HEK293 (cell line): ENCODE results near the gene TMSB4X.

Source experiments
- GLIS2 ChIP-seq: fragments of 450-650 bp; formaldehyde crosslinking; IDR thresholded peaks from 2 replicates; pipeline ENCODE4 v1.5.1; 2016; ENCODE audit warnings: missing biosample characterization, missing genetic modification characterization
- TRIM28 ChIP-seq: IDR thresholded peaks from 2 replicates; pipeline ENCODE4 v1.6.1; 2011; ENCODE audit warnings: low read length, control low read depth, borderline replicate concordance
- YY1 ChIP-seq: fragments of 450-650 bp; formaldehyde crosslinking; IDR thresholded peaks from 2 replicates; pipeline ENCODE4 v1.5.1; 2018; ENCODE audit warnings: missing biosample characterization, missing genetic modification characterization
- ZNF114 ChIP-seq: fragments of 450-650 bp; formaldehyde crosslinking; IDR thresholded peaks from 2 replicates; pipeline ENCODE4 v1.5.0; 2017; ENCODE audit warnings: missing biosample characterization, missing genetic modification characterization
- ZNF121 ChIP-seq: fragments of 450-650 bp; formaldehyde crosslinking; IDR thresholded peaks from 2 replicates; pipeline ENCODE4 v1.5.1; 2016; ENCODE audit warnings: missing biosample characterization, missing genetic modification characterization
- ZNF274 ChIP-seq, 2 experiments: fragments of 200-500 bp in 1 of 2; fragments of 450-650 bp in 1 of 2; sonication (Bioruptor generic) in 1 of 2; formaldehyde crosslinking in 1 of 2; IDR thresholded peaks; 2 replicates each; pipeline versions ENCODE4 v1.5.1 to v1.6.1; 2014 to 2016; ENCODE audit warnings: borderline replicate concordance in 1 of 2, inconsistent platforms in 1 of 2, low read length in 1 of 2, missing biosample characterization in 1 of 2, missing genetic modification characterization in 1 of 2
- ZNF510 ChIP-seq: fragments of 450-650 bp; formaldehyde crosslinking; IDR thresholded peaks from 2 replicates; pipeline ENCODE4 v1.5.1; 2018; ENCODE audit warnings: mild to moderate bottlenecking, missing genetic modification characterization, missing biosample characterization; ENCODE audit not compliant: insufficient replicate concordance
- ZNF660 ChIP-seq: fragments of 450-650 bp; IDR thresholded peaks from 2 replicates; pipeline ENCODE4 v1.5.1; 2018; ENCODE audit warnings: missing biosample characterization, mild to moderate bottlenecking, missing genetic modification characterization
- TF ChIP-seq, protein P1 (sequence below): fragments of 450-650 bp; formaldehyde crosslinking; IDR thresholded peaks from 2 replicates; pipeline ENCODE4 v1.5.1; 2016; ENCODE audit warnings: missing biosample characterization, missing genetic modification characterization
- TF ChIP-seq, protein P2 (sequence below): fragments of 450-650 bp; formaldehyde crosslinking; IDR thresholded peaks from 2 replicates; pipeline ENCODE4 v1.5.1; 2016; ENCODE audit warnings: missing biosample characterization, missing genetic modification characterization
- TF ChIP-seq, protein P3 (sequence below): fragments of 450-650 bp; IDR thresholded peaks from 2 replicates; pipeline ENCODE4 v1.5.1; 2018; ENCODE audit warnings: missing biosample characterization, missing genetic modification characterization

DNA sequence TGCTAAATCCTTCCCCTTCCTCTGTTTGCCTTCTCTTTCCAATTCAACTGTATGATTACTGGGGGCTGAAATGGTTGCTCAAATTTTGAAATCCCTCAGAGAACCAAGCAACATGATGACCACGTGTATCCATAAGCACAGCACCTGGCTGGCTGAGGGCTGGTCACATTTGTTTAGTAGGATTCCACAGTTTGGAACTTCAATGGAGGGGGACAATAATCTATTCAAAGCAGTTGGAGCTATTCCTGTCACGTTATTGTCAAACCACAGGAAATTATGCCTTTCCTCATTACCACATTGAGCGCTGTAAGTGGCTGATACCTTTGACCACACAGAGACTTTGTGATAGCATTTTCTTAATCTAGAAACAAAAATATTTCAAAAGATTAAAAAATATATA lies 7.0 kb downstream of the TMSB4X start:
- TF ChIP-seq, protein P1, sequence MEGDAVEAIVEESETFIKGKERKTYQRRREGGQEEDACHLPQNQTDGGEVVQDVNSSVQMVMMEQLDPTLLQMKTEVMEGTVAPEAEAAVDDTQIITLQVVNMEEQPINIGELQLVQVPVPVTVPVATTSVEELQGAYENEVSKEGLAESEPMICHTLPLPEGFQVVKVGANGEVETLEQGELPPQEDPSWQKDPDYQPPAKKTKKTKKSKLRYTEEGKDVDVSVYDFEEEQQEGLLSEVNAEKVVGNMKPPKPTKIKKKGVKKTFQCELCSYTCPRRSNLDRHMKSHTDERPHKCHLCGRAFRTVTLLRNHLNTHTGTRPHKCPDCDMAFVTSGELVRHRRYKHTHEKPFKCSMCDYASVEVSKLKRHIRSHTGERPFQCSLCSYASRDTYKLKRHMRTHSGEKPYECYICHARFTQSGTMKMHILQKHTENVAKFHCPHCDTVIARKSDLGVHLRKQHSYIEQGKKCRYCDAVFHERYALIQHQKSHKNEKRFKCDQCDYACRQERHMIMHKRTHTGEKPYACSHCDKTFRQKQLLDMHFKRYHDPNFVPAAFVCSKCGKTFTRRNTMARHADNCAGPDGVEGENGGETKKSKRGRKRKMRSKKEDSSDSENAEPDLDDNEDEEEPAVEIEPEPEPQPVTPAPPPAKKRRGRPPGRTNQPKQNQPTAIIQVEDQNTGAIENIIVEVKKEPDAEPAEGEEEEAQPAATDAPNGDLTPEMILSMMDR: no peak
- TF ChIP-seq YY1 (tag by site-specific recombination) (no peak), GLIS2 (tag by site-specific recombination) (no peak), ZNF274 (IDR thresholded peaks at IDR 0.05; ENCODE audit: low read length) (no peak), ZNF274 (tag by site-specific recombination; IDR thresholded peaks at IDR 0.05; ENCODE audit: borderline replicate concordance) (no peak), ZNF121 (tag by site-specific recombination) (no peak), ZNF510 (no peak), ZNF114 (tag by site-specific recombination) (no peak), TRIM28 (no peak), ZNF660 (tag by site-specific recombination) (no peak)
- TF ChIP-seq, protein P2, sequence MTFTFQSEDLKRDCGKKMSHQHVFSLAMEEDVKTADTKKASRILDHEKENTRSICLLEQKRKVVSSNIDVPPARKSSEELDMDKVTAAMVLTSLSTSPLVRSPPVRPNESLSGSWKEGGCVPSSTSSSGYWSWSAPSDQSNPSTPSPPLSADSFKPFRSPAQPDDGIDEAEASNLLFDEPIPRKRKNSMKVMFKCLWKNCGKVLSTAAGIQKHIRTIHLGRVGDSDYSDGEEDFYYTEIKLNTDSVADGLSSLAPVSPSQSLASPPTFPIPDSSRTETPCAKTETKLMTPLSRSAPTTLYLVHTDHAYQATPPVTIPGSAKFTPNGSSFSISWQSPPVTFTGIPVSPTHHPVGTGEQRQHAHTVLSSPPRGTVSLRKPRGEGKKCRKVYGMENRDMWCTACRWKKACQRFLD: no peak
- TF ChIP-seq, protein P3, sequence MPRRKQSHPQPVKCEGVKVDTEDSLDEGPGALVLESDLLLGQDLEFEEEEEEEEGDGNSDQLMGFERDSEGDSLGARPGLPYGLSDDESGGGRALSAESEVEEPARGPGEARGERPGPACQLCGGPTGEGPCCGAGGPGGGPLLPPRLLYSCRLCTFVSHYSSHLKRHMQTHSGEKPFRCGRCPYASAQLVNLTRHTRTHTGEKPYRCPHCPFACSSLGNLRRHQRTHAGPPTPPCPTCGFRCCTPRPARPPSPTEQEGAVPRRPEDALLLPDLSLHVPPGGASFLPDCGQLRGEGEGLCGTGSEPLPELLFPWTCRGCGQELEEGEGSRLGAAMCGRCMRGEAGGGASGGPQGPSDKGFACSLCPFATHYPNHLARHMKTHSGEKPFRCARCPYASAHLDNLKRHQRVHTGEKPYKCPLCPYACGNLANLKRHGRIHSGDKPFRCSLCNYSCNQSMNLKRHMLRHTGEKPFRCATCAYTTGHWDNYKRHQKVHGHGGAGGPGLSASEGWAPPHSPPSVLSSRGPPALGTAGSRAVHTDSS (tag by site-specific recombination): no peak
